Kidney (tissue), 22 donors: ENCODE measurements around the gene NEUROG3. TPM values are rescaled to one million over a fixed set of nuclear protein-coding genes. Genes with fewer than 3 reads are reported as not detected.

Source experiments
- DNase-seq, 5 donors: peaks; one replicate each; pipeline ENCODE4 v3.0.0-alpha.2; 2013 to 2020
- FAIRE-seq: peaks from 2 replicates; lab custom pipeline; 2012; peaks lifted over from hg19 to GRCh38; lab: Jason Lieb, UNC
- H3K27ac ChIP-seq, 2 donors: one replicate each; pipeline ENCODE4 v1.7.0; 2013; ENCODE audit warnings: low read depth in 2 of 2, low read length in 2 of 2, inconsistent platforms in 1 of 2
- H3K27me3 ChIP-seq: one replicate; pipeline ENCODE4 v1.7.1; 2013; ENCODE audit warnings: low read length, inconsistent platforms; ENCODE audit not compliant: control insufficient read depth, insufficient read depth
- H3K36me3 ChIP-seq, 3 donors: one replicate each; pipeline versions ENCODE4 v1.7.0 to v1.7.1; 2013; ENCODE audit warnings: low read length in 3 of 3, control low read depth in 1 of 3, inconsistent platforms in 1 of 3; ENCODE audit not compliant: insufficient read depth in 3 of 3, control insufficient read depth in 2 of 3
- H3K4me1 ChIP-seq, 3 donors: one replicate each; pipeline versions ENCODE4 v1.7.0 to v1.7.1; 2013; ENCODE audit warnings: low read length in 3 of 3, inconsistent platforms in 1 of 3, low read depth in 1 of 3; ENCODE audit not compliant: control insufficient read depth in 2 of 3, insufficient read depth in 2 of 3
- H3K4me3 ChIP-seq, 3 donors: one replicate each; pipeline versions ENCODE4 v1.7.0 to v1.8.1; 2013; ENCODE audit warnings: low read length in 3 of 3, control low read depth in 1 of 3, inconsistent platforms in 1 of 3
- H3K9ac ChIP-seq, 3 donors: one replicate each; pipeline versions ENCODE4 v1.7.0 to v1.7.1; 2013; ENCODE audit warnings: low read length in 3 of 3, control low read depth in 1 of 3, inconsistent platforms in 1 of 3
- H3K9me3 ChIP-seq, 3 donors: one replicate each; pipeline versions ENCODE4 v1.7.0 to v1.7.1; 2013; ENCODE audit warnings: low read length in 3 of 3, control low read depth in 1 of 3, inconsistent platforms in 1 of 3; ENCODE audit not compliant: control insufficient read depth in 2 of 3, insufficient read depth in 1 of 3
- CTCF ChIP-seq: IDR thresholded peaks from 3 replicates; pipeline ENCODE4 v1.5.1; 2012; ENCODE audit warnings: mild to moderate bottlenecking, moderate library complexity, borderline replicate concordance; ENCODE audit not compliant: insufficient read depth; ENCODE audit errors: extremely low read depth
- intact Hi-C: fragments of 100-400 bp; cut with DNase I; formaldehyde crosslinking; loops from one replicate; pipeline ENCODE4 v1.11.1; 2022
- long read RNA-seq, 10 donors: library from polyadenylated mRNA in 1 of 10; unstranded in 1 of 10; transcript quantifications; one replicate each; pipeline ENCODE4 v2.0.0 and lab custom pipeline, GENCODE V29; 2021 to 2026
- polyA plus RNA-seq: library from polyadenylated mRNA; stranded (reverse); fragments of 350-450 nt; fragmentation: Illumina TruSeq; extraction: RNeasy Lipid Tissue Mini Kit (QIAGEN cat#74804); gene quantifications from one replicate; pipeline ENCODE4 v1.2.3, GENCODE V29; 2014; ENCODE audit warnings: low read depth, low replicate concordance; ENCODE audit not compliant: insufficient read depth
- total RNA-seq: library from RNA; stranded (reverse); fragmentation: NEBNext Ultra II Directional; extraction: Animal tissue kit (Norgen Biotek cat#: 25700); gene quantifications from one replicate; pipeline ENCODE4 v1.2.1, GENCODE V29; 2021
- donor health status: control.
- donor health status: control.
- donor health status: control.
- donor health status: control.
- donor health status: control.
- donor health status: DM: yes; HTN: yes; CAD: no.
- donor health status: Normal renal cell carcinoma (clear cell type).

NEUROG3 gene
- total RNA-seq (not detected), polyA plus RNA-seq (not detected)
- long read RNA-seq, donor 1 = 0 reads
- long read RNA-seq, donor 2 = 0 reads
- long read RNA-seq, donor 3 = 0 reads
- long read RNA-seq, donor 4 = 0 reads
- long read RNA-seq, donor 5 = 0 reads
- long read RNA-seq, donor 6 = 0 reads
- long read RNA-seq, donor 7 = 0 reads
- long read RNA-seq, donor 8 = 0 reads
- long read RNA-seq, donor 9 = 0 reads
- long read RNA-seq, donor 10 = 0 reads

GRCh38 chr10:69573056-69573806, at the start of gene NEUROG3:
TSS of gene NEUROG3 (minus strand) at chr10:69573422. CDS start at chr10:69573043, 379 bp downstream.
- DNase-seq = peak in 2 of 5 donors; percentile 25 to 35
- H3K9me3 ChIP-seq = no peaks in the 10 kb centered on the region
- no peak within 1 kb of the TSS for H3K27ac ChIP-seq
- intact Hi-C loops = no loop called here
- H3K4me1 ChIP-seq = no peaks in the 10 kb centered on the region
- no peak for FAIRE-seq
- no peak within 1 kb of the TSS for H3K4me3 ChIP-seq
- H3K36me3 ChIP-seq = no peaks in the 10 kb centered on the region
- TF ChIP-seq CTCF = no peak
- no peak within 1 kb of the TSS for H3K9ac ChIP-seq
- peaks cover 45% of the 10 kb centered on the region for H3K27me3 ChIP-seq

GRCh38 chr10:69620625-69621024, 47.4 kb upstream of the NEUROG3 start:
- Histone ChIP-seq H3K27ac (no peak overlapping the region), H3K9ac (no peak overlapping the region), H3K9me3 (no peaks in the 10 kb centered on the region), H3K4me3 (no peak overlapping the region), H3K4me1 (no peaks in the 10 kb centered on the region), H3K27me3 (no peaks in the 10 kb centered on the region), H3K36me3 (no peaks in the 10 kb centered on the region)
- DNase-seq = no peak
- intact Hi-C loops = no loop called here
- no peak for FAIRE-seq
- no peak for TF ChIP-seq CTCF

DNA sequence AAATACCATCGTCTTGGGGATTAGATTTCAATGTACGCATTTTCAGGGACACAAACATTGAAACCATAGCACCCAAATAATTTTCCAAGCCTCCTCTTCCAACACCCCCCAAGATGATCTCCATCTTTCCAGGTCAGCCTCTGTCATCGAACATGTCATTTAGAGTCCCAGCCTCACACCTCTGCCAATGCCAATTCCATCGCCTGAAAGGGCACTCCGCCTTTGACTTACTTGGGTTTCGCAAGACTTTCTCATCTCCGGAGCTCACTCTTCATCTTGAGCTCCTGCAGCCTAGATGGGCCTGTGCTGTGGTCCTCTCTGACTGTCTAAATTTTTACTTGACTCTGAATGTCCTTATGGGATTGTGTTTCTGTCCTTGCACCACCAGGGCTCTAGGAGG, 46.4 kb upstream of the NEUROG3 start:
- TF ChIP-seq CTCF = no peak
- no peak overlapping the region for H3K9ac ChIP-seq
- no peaks in the 10 kb centered on the region for H3K27me3 ChIP-seq
- intact Hi-C loops = no loop called here
- no peak overlapping the region for H3K4me3 ChIP-seq
- no peaks in the 10 kb centered on the region for H3K36me3 ChIP-seq
- no peaks in the 10 kb centered on the region for H3K4me1 ChIP-seq
- FAIRE-seq = no peak
- no peak overlapping the region for H3K27ac ChIP-seq
- no peak for DNase-seq
- H3K9me3 ChIP-seq = no peaks in the 10 kb centered on the region
